BLaER1 treated with 17β-estradiol and CSF1 and Interleukin-3, amounts not matched to agents 10 nM and 100 nM (cell line): Measurements from ENCODE around the gene CDC73.

ENCODE experiments used
- H3K27ac ChIP-seq, 11 experiments: shearing (Covaris generic); formaldehyde crosslinking; 2 replicates each; pipeline ENCODE4 v1.8.1; 2022
- H3K27me3 ChIP-seq, 11 experiments: shearing (Covaris generic); formaldehyde crosslinking; 2 replicates each; pipeline ENCODE4 v1.8.1; 2022
- H3K36me3 ChIP-seq, 11 experiments: shearing (Covaris generic); formaldehyde crosslinking; 2 replicates each; pipeline ENCODE4 v1.8.1; 2022
- H3K4me1 ChIP-seq, 10 experiments: shearing (Covaris generic); formaldehyde crosslinking; 2 replicates each; pipeline ENCODE4 v1.8.1; 2022
- H3K4me2 ChIP-seq, 11 experiments: shearing (Covaris generic); formaldehyde crosslinking; 2 replicates each; pipeline ENCODE4 v1.8.1; 2022
- H3K4me3 ChIP-seq, 10 experiments: shearing (Covaris generic); formaldehyde crosslinking; 2 replicates each; pipeline ENCODE4 v1.8.1; 2022
- H3K9ac ChIP-seq, 11 experiments: shearing (Covaris generic); formaldehyde crosslinking; 2 replicates each; pipeline ENCODE4 v1.8.1; 2022
- H3K9me3 ChIP-seq, 11 experiments: shearing (Covaris generic); formaldehyde crosslinking; replicated peaks in 1 of 11; 2 replicates each; pipeline ENCODE4 v1.8.1; 2022
- H4K20me1 ChIP-seq, 11 experiments: shearing (Covaris generic); formaldehyde crosslinking; 2 replicates each; pipeline ENCODE4 v1.8.1; 2022
- Cebpa-rat ChIP-seq, 11 experiments: shearing (Covaris generic); IDR thresholded peaks; 2 replicates each; pipeline ENCODE4 v1.8.1; 2022

The CDC73 gene

DNA sequence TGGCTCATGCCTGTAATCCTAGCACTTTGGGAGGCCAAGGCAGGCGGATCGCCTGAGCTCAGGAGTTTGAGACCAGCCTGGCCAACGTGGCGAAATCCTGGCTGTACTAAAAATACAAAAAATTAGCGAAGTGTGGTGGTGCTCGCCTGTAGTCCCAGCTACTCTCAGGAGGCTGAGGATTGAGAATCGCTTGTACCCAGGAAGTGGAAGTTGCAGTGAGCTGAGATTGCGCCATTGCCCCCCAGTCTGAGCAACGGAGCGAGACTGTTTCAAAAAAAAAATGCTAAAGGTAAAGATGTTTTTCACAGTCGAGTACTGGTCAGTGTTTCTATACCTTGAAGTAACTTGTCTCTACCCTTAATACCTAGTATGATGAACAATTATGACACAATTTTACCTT, 27.7 kb upstream of the CDC73 start:
- peak overlapping the region in 4 of 11 experiments; percentile 5 to 38 (median 19); a peak in 4 of 22 replicates for H3K4me2 ChIP-seq
- no peaks in the 10 kb centered on the region for H3K27me3 ChIP-seq
- H4K20me1 ChIP-seq, result no peaks in the 10 kb centered on the region; a peak in 1 of 22 replicates
- H3K36me3 ChIP-seq, result peaks cover 57 to 98% (median 73%) of the 10 kb centered on the region in 11 experiments
- H3K9me3 ChIP-seq, result peaks cover 0 to 5% (median 0%) of the 10 kb centered on the region in 11 experiments; a peak in 2 of 22 replicates
- TF ChIP-seq Cebpa-rat (IDR thresholded peaks at IDR 0.05), result peak in 4 of 11 experiments; percentile 15 to 62 (median 43); a peak in 6 of 22 replicates
- H3K27ac ChIP-seq, result peak overlapping the region in 2 of 11 experiments; percentile 5 to 14; a peak in 1 of 22 replicates
- no peak overlapping the region for H3K4me3 ChIP-seq
- peaks cover 0 to 6% (median 2%) of the 10 kb centered on the region in 10 experiments; a peak in 5 of 20 replicates for H3K4me1 ChIP-seq
- H3K9ac ChIP-seq, result no peak overlapping the region

- no peak overlapping the region for H3K4me3 ChIP-seq
- H3K4me1 ChIP-seq, result peaks cover 9 to 26% (median 17%) of the 10 kb centered on the region in 10 experiments
- H3K36me3 ChIP-seq, result peaks cover 29 to 45% (median 34%) of the 10 kb centered on the region in 11 experiments
- no peaks in the 10 kb centered on the region for H3K9me3 ChIP-seq
- no peak overlapping the region for H3K9ac ChIP-seq
- peaks cover 0 to 23% (median 10%) of the 10 kb centered on the region in 11 experiments; a peak in 10 of 22 replicates for H4K20me1 ChIP-seq
- no peak for TF ChIP-seq Cebpa-rat (IDR thresholded peaks at IDR 0.05)
- H3K27me3 ChIP-seq, result no peaks in the 10 kb centered on the region
- no peak overlapping the region for H3K27ac ChIP-seq
- peak overlapping the region in 3 of 11 experiments; percentile 80 to 95 (median 88); a peak in 4 of 22 replicates for H3K4me2 ChIP-seq
Measured at GRCh38 chr1:193102662-193103061, 19.2 kb upstream of the CDC73 start.

- Histone ChIP-seq H3K36me3 (peaks cover 17 to 32% (median 21%) of the 10 kb centered on the region in 11 experiments), H4K20me1 (peaks cover 0 to 23% (median 10%) of the 10 kb centered on the region in 11 experiments; a peak in 10 of 22 replicates), H3K4me3 (peak overlapping the region; percentile 60 to 93 (median 78)), H3K4me1 (peaks cover 9 to 26% (median 17%) of the 10 kb centered on the region in 10 experiments), H3K27me3 (no peaks in the 10 kb centered on the region), H3K9me3 (no peaks in the 10 kb centered on the region), H3K9ac (peak overlapping the region; percentile 79 to 90 (median 84)), H3K27ac (peak overlapping the region; percentile 68 to 88 (median 78); a peak in 18 of 22 replicates), H3K4me2 (peak overlapping the region; percentile 77 to 97 (median 94))
- no peak for TF ChIP-seq Cebpa-rat (IDR thresholded peaks at IDR 0.05)
Measured at GRCh38 chr1:193103759-193104501, 17.9 kb upstream of the CDC73 start.

DNA sequence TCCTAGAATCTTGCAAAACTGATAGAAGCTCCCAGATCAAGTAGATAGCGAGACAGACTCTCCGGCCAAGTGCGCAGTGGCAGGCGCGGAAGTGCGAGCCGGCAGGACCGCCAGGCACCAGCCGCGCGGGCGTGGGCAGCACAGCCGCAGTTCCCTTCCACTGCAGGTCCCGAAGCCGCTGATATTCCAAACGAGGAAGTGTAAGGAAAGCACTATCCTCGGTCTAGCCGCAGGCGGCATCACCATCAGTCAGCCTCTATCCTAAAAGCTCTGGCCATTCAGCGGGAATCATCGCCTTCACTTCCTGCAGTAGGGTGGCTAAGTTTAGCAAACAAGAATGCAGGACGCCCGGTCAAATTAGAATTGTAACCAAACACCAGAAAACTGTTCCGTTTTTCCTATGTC, 17.3 kb upstream of the CDC73 start:
- Histone ChIP-seq H3K27ac (peak overlapping the region; percentile 68 to 88 (median 78); a peak in 21 of 22 replicates), H3K9me3 (no peaks in the 10 kb centered on the region), H3K4me2 (peak overlapping the region; percentile 77 to 97 (median 94)), H3K4me1 (peaks cover 9 to 26% (median 17%) of the 10 kb centered on the region in 10 experiments), H3K4me3 (peak overlapping the region; percentile 60 to 93 (median 78)), H3K9ac (peak overlapping the region; percentile 79 to 90 (median 84)), H3K27me3 (no peaks in the 10 kb centered on the region), H3K36me3 (peaks cover 11 to 27% (median 16%) of the 10 kb centered on the region in 11 experiments), H4K20me1 (peaks cover 0 to 23% (median 10%) of the 10 kb centered on the region in 11 experiments; a peak in 10 of 22 replicates)
- TF ChIP-seq Cebpa-rat (IDR thresholded peaks at IDR 0.05), result no peak

GRCh38 chr1:193104907-193105820, 16.7 kb upstream of the CDC73 start, which contains the start of gene GLRX2:
GLRX2 (minus strand) TSS chr1:193105414; CDS start chr1:193105382, 32 bp downstream.
- peak within 1 kb of the TSS; percentile 60 to 93 (median 78) for H3K4me3 ChIP-seq
- no peaks in the 10 kb centered on the region for H3K27me3 ChIP-seq
- peaks cover 5 to 20% (median 9%) of the 10 kb centered on the region in 11 experiments; a peak in 21 of 22 replicates for H3K36me3 ChIP-seq
- peaks cover 0 to 23% (median 10%) of the 10 kb centered on the region in 11 experiments; a peak in 10 of 22 replicates for H4K20me1 ChIP-seq
- H3K9me3 ChIP-seq, result no peaks in the 10 kb centered on the region
- H3K27ac ChIP-seq, result peak within 1 kb of the TSS; percentile 68 to 88 (median 78); a peak in 21 of 22 replicates
- no peak for TF ChIP-seq Cebpa-rat (IDR thresholded peaks at IDR 0.05)
- peak within 1 kb of the TSS; percentile 77 to 97 (median 94) for H3K4me2 ChIP-seq
- peaks cover 9 to 26% (median 17%) of the 10 kb centered on the region in 10 experiments for H3K4me1 ChIP-seq
- peak within 1 kb of the TSS; percentile 79 to 90 (median 84) for H3K9ac ChIP-seq

GRCh38 chr1:193105821-193106177, 16.0 kb upstream of the CDC73 start:
- Histone ChIP-seq H4K20me1 (peaks cover 0 to 23% (median 10%) of the 10 kb centered on the region in 11 experiments; a peak in 10 of 22 replicates), H3K4me2 (peak overlapping the region; percentile 67 to 97 (median 89)), H3K27me3 (no peaks in the 10 kb centered on the region), H3K36me3 (peaks cover 0 to 14% (median 3%) of the 10 kb centered on the region in 11 experiments; a peak in 12 of 22 replicates), H3K4me3 (peak overlapping the region; percentile 60 to 93 (median 78)), H3K9ac (peak overlapping the region; percentile 79 to 90 (median 84); a peak in 21 of 22 replicates), H3K27ac (peak overlapping the region in 10 of 11 experiments; percentile 68 to 88 (median 78); a peak in 19 of 22 replicates), H3K4me1 (peaks cover 9 to 26% (median 17%) of the 10 kb centered on the region in 10 experiments), H3K9me3 (no peaks in the 10 kb centered on the region)
- TF ChIP-seq Cebpa-rat (IDR thresholded peaks at IDR 0.05), result no peak

DNA sequence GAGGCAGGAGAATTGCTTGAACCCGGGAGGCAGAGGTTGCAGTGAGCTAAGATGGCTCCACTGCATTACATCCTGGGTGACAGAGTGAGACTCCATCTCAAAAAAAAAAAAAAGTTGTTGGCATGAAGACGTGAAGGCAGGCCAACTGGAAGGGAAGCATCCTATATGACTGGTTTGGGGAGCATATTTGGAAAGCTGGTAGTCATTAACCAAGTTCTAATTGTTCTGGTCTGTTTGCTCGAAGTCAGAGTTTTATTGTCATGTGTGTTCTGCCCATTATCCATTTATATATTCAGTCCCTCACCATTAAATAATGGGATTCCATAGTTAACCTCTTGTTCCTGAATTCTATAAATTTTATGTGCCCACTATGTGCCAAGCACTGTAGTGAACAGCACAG, 13.4 kb upstream of the CDC73 start:
- no peak for TF ChIP-seq Cebpa-rat (IDR thresholded peaks at IDR 0.05)
- no peak overlapping the region for H3K27ac ChIP-seq
- H3K4me1 ChIP-seq, result peaks cover 9 to 26% (median 24%) of the 10 kb centered on the region in 10 experiments
- H3K27me3 ChIP-seq, result no peaks in the 10 kb centered on the region
- no peaks in the 10 kb centered on the region for H3K36me3 ChIP-seq
- H3K9me3 ChIP-seq, result no peaks in the 10 kb centered on the region
- no peak overlapping the region for H3K9ac ChIP-seq
- no peak overlapping the region for H3K4me3 ChIP-seq
- peaks cover 0 to 10% (median 4%) of the 10 kb centered on the region in 11 experiments; a peak in 8 of 22 replicates for H4K20me1 ChIP-seq
- H3K4me2 ChIP-seq, result no peak overlapping the region

GRCh38 chr1:193109619-193110018, 12.2 kb upstream of the CDC73 start:
- Histone ChIP-seq H3K27me3 (no peaks in the 10 kb centered on the region), H3K4me3 (no peak overlapping the region), H3K9me3 (no peaks in the 10 kb centered on the region), H3K36me3 (no peaks in the 10 kb centered on the region), H3K4me1 (peaks cover 0 to 18% (median 15%) of the 10 kb centered on the region in 10 experiments; a peak in 12 of 20 replicates), H3K4me2 (no peak overlapping the region), H4K20me1 (no peaks in the 10 kb centered on the region), H3K9ac (no peak overlapping the region), H3K27ac (no peak overlapping the region)
- no peak for TF ChIP-seq Cebpa-rat (IDR thresholded peaks at IDR 0.05)
